HG03342 (cell line): Measurements from ENCODE around the gene FBL.
"Not testable (repeated sequence)": the region's sequence is repeated elsewhere in the genome, so short reads cannot be mapped to it uniquely, and the experiment has no call there.

Experiments used
- ATAC-seq: cut with Tn5 transposase; IDR thresholded peaks from one replicate; pipeline ENCODE4 v1.9.1; 2021; ENCODE audit warnings: mild to moderate bottlenecking, moderate library complexity; ENCODE audit not compliant: unreplicated experiment

Gene FBL

DNA sequence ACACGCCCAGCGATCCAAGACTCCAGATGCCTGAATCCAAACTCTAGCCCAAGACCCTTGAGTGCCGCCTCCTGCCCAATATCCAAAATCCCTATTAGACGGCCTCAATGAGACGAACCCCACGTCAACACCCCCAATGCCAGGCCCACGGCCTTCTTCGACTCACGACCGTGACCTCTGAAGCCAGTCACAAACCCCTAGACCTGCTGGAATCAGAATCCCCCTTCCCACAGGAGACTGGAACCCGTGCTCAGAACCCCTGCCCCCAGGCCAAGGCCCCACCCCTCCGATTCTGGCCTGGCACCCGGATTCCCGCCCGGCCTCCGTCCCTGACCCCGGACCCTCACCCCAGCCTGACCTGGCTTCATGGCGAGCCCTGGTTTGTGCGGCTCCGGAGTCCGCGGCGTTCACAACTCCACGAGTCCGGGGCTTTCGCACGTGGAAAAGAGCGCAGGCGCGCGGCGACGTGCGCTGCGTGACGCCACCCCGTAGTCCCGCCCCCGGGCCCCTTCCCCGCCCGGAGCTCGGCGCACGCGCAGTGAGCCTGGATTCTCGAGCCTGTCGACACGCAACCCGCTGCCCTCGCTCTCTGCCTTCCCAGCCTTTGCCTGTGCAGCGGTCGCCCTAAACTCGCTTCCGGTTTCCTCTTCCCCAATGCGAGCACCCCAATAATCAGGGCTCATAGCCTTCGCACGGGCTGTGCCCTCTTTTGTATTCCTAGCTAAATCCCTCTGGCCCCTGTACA, at the start of gene FBL:
Gene FBL (minus strand): TSS at position 447 of the 745 bp plus-strand sequence. CDS start 79 bp downstream, at position 368.
- ATAC-seq: peak; percentile 74

DNA sequence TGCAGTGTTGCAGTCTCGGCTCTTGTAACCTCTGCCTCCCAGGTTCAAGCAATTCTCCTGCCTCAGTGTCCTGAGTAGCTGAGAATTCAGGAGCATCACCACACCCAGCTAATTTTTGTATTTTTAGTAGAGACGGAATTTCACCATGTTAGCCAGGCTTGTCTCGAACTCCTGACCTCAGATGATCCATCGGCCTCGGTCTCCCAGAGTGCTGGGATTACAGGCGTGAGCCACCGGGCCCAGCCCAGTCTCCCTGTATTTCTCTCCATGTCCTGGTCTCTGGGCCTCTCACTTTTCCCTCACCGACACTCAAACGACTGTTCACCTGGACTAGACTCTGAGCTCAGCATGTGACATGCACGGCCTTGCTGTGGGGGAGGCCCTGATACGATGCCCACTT, 48.9 kb upstream of the FBL start:
- ATAC-seq: not testable (repeated sequence)

DNA sequence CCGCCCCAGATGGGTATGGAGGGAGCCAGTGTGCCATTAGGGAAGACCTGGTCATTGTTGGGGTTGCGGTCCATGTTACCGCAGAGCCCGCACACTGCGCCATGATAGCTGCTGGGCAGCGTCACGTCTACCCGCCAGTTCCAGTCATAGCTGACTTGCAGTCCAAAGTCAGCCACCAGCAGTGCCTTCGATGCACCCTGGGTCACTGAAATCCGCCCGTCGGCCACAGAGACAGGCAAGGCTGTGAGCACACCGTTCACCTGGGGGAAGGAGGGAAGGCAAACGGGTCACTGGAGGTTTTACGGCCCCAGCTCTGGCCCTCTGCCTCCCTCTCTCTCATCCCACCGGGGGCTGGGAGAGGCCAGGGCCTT, 48.0 kb upstream of the FBL start:
- not testable (repeated sequence) for ATAC-seq

DNA sequence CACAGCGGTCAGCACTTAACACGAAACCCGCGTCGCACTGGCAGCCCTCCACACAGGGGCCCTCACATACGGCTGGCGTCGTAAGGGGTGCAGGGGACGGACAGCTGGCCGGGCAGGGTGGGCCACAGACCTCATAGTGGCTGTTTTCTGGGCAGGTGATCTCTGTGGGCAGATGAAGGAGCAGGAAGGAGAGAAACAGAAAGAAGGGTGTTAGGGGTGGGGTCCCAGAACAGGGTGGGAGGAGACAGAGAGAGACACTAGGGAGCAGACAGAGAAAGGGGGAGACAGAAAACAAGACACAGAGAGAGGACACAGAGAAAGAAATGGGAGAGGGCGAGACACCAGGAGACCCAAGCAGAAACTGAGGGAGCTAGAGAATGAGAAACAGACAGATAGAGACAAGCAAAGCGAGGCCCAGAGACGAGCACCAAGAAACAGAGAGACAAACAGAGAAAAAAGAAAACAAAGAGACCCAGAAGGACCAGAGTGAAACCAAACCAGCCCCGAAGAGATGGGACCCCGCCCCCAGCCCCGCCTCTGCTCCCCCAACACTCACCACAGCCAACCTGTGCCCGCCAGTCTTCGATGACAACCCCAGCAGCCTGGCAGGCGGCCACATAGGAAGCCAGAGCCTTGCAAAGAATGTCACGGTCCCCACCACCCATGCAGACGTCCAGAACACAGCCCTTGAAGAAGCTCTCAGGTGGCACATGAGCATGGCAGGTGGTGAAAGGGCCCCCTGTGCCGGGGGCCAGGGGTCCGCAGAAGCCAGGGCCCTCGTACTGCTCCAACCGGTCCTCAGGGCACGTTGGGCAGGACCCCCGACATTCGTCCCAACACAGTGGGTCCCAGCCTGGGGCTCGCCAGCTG, 47.4 kb upstream of the FBL start:
- ATAC-seq: not testable (repeated sequence)

DNA sequence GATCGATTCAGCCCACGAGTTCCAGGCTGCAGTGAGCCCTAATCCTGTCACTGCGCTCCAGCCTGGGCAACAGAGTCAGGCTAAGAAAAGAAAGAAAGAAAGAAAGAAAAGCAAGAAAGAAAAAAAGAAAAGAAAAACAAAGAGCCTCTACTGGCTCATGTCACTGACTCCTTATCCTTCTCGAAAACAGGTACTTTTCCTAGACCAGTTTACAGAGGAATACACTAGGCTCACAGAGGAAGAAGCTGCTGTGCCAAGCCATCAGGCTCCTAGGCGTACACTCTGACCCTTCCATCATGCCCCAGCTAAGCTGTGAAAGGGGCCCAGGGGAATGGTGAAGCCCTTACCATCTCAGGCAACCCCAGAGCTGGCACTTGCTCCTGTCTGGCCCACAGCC, 46.3 kb upstream of the FBL start:
- ATAC-seq: not testable (repeated sequence)

DNA sequence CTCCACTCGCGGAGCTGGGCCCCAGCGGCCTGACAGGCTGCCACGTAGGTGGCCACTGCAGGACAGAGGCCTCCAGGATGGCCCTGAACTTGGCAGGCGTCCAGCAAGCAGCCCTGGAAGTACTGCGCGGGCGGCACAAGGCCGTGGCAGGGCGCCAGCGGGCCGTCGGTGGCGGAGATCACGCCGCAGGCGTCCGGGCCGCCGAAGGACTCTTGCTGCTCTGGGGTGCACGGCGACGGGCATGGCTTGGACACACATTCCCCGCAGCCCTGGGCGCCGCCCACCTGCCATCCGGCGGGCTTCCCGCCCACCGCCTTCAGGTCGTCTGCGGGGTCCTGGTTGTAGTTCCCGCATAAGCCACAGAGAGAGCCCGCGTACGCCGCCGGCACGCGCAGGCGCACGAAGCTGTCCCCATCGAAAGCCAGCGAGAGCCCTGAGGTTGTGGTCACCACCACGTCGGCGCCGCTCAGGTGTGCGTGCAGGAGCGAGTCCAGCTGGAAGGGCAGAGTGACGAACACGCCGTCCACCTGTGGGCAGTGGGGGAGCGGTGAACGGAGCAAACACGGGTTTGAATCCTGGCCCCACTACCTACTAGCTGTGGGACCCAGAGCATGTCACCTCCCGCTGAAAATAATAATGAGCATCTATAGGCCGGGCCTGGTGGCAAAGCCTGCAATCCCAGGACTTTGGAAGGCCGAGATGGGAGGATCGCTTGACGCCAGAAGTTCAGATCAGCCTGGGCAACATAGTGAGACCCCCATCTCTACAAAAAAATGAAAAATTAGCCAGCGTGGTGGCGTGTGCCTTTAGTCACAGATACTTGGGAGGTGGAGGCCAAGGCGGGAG, 45.7 kb upstream of the FBL start:
- ATAC-seq: not testable (repeated sequence)

DNA sequence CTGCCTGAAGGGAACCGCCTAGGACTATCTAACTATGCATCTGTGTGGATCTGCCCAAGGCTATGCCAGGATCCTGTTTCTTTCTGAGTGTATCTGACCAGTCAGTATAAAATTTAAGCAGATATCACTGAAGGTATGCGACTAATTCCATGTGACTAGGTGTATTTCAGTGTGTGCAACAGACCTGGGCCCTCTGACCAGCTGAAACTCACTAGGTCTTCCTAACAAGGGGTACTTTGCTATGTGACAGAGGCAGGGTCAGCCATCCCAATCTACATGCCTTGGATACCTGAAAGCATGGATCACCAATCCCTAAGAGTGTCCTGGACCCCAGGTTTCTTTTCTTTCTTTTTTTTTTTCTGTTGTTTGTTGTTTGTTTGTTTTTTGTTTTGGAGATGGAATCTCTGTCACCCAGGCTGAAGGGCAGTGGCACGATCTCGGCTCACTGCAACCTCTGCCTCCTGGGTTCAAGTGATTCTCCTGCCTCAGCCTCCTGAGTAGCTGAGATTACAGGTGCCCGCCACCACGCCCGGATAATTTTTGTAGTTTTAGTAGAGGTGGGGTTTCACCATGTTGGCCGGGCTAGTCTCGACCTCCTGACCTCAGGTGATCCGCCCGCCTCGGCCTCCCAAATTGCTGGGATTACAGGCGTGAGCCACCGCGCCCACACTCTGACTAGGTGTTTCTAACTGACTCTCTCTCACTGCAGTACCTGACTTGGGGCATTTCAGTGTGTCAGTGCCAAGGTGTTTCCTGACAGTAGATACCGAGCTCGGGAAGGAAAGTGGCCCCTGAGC, 44.8 kb upstream of the FBL start:
- ATAC-seq: no peak

DNA sequence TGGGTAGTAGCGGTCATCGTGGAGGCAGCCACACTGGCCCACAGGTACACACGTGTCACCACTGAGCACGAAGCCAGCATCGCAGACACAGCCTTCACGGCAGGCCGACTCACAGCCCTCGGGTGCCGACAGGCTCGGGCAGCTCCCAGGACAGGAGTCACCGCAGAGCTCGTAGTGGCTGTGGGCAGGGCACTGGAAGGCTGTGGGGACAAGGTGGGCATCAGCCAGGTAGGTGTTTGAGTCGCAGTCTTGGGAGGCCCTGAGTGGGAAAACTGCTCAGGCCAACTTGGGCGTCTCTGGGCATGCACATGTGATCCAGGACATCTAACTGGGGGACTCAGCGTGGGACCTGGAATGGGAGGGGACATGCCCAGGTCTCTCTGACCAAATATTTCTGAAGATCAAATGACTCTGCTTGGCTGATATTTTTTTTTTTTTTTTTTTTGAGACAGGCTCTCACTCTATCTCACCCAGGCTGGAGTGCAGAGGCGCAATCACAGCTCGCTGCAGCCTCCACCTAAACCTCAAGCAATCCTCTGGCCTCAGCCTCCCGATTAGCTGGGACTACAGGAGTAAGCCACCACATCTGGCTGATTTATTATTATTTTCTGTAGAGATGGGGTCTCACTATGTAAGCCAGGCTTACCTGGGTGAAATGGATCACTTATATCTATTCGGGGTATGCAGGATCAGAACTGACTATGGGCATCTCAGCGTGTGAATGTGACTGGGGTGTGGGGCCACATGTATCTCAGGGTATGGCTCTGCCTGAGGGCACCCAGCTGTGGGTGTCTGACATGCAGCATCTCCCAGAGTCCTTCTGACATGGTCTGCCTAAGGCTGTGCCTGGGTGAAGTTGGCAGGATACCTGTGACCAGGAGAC, 43.9 kb upstream of the FBL start:
- ATAC-seq: not testable (repeated sequence)

DNA sequence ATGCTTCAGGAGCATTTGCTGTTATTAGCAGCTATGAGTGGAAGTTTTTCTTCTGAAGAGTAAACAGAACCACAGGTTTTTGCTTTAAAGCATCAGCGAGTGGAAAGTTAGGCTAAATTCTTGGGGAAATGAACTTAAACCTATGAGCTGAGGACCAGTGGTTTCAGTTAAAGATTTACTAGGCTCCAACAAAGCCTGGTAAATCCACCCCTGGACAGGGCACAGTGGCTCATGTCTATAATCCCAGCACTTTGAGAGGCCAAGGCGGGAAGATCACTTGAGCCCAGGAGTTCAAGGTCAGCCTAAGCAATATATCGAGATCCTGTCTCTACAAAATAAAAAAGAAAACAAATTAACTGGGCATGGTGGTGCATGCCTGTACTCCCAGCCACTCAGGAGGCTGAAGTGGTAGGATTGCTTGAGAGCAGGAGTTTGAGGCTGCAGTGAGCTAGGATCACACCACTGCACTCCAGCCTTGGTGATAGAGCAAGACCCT, 41.3 kb upstream of the FBL start:
- ATAC-seq: not testable (repeated sequence)

DNA sequence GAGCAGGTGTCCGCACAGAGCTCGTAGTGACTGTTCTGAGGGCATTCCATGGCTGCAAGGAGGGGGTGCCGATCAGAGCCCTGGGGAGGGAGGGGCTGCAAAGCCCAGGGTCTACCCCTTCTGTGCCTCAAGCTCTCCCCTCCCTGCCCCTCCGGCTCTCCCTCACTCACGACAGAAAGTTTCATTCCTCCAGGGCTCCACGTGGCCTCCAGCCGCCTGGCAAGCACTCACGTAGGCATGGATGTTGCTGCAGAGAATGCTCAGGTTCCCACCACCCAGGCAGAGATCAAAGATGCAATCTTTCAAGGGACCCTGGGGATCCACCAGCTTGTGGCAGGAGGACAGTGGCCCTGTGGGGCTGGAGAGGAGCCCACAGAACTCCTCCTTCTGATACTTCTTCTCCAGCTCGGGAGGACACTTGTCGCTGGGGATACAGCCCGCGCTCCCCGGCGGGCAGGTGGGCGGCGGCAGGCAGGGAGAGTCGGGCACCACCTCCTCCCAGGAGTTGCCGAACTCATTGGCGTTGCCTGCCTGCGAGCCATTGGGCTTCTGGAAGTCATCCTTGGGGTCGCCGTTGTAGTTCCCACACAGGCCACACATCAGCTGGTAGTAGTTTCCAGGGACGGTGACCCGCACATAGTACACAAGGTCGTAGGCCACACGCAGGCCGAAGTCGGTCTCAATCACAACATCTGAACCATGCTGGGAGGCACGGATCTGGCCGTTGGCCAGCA, 39.8 kb upstream of the FBL start:
- ATAC-seq: not testable (repeated sequence)

DNA sequence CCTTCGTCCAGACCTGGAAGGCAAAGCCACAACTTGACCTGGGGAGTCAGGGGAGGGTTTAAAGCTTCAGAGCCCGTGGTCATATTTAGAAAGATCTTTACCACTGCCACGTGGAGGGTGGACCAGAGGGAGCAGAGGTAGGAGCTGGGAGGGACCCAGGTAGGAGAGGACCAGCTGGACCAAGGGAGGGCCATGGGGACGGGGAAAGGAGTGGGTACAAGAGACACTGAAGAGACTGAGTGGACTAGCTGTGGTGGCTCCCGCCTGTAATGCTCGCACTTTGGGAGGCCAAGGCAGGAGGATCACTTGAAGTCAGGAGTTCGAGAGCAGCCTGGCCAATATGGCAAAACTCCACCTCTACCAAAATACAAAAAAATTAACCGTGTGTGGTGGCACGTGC, 38.5 kb upstream of the FBL start:
- not testable (repeated sequence) for ATAC-seq

DNA sequence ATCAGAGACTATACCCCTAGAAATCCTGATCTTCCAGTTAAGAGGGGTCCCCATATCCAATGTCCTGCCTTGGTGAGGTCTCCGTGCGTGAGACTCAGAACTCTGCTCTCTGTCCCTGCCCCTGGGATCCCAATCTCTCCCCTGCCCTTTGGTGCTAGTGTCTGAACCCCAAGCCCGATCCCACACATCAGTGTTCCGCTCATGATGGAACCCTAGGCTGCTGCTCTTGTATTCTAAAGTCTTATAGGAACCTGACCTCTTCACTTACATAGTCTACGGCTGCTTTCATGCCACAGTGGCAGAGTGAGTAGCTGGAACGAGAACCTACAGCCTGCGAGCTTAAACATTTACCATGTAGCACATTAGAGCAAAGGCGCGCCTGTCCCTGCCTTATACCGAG, 36.5 kb upstream of the FBL start:
- not testable (repeated sequence) for ATAC-seq

DNA sequence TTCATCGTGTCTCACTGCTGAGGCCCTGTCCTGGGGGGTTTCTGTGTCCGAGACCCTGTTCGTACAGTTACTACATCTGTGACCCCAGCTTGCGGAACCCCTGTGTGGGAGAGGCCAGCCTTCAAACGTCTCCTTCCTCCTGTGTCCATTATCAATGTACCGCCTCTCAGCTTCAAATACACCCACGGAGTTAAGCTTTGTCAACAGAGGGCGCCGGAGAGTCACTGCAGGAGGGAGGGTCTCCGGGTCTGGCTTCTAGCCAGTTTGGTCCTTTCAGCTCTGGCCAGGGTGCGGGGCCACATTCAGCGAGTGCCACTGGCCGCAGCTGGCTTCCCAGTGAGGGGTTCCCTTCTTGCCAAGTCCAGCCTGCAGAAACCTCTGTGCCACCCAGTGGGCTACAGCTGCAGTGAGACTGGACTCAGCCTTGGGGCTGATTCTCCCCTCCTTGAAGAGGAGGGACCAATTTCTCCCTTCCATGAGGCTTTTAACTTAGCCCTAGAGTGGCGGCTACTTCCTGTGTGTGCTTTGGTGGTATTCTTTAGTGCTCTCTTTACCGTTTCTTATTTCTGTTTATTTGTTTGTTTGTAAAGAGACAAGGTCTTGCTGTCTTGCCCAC, 35.4 kb upstream of the FBL start:
- peak; percentile 48 for ATAC-seq

DNA sequence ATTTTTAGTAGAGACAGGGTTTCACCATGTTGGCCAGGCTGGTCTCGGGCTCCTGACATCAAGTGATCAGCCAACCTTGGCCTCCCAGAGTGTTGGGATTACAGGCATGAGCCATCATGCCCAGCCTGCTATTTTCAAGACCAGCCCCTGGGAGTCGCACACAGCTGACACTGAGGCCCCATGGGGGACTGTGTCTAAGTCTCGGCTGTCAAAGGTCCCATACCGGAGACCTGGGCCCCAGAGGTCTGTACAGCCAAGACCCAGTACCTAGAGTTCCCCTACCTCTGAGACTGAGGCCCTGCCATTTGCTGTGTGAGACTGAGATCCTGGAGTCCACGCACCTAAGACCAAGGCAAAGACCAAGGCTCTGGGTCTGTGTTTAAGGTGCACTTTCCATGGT, 34.1 kb upstream of the FBL start:
- not testable (repeated sequence) for ATAC-seq

DNA sequence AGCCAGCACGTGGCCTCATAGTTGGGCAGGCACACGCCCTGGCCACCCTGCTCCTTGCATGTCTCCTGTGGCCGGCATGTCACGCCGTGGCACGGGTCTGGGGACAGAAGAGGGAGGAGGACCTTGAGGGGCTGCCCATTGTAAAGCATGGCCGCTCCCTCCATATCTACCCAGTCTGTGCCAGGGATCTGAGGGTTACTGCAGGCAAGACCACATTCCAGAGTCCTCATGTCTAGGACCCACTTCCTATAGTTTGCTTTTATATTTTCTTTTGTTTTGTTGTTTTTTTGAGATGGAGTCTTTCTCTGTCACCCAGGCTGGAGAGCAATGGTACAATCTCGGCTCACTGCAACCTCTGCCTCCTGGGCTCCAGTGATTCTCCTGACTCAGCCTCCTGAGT, 33.6 kb upstream of the FBL start:
- ATAC-seq: not testable (repeated sequence)

DNA sequence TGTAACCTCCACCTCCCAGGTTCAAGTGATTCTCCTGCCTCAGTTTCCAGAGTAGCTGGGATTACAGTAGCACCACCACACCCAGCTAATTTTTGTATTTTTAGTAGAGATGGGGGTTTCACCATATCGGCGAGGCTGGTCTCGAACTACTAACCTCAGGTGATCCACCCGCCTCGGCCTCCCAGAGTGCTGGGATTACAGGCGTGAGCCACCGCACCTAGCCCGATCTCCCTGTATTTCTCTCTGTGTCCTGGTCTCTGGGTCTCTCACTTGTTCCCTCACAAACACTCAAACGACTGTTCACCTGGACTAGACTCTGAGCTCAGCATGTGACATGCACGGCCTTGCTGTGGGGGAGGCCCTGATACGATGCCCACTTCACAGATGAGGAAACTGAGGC, 32.7 kb upstream of the FBL start:
- not testable (repeated sequence) for ATAC-seq

DNA sequence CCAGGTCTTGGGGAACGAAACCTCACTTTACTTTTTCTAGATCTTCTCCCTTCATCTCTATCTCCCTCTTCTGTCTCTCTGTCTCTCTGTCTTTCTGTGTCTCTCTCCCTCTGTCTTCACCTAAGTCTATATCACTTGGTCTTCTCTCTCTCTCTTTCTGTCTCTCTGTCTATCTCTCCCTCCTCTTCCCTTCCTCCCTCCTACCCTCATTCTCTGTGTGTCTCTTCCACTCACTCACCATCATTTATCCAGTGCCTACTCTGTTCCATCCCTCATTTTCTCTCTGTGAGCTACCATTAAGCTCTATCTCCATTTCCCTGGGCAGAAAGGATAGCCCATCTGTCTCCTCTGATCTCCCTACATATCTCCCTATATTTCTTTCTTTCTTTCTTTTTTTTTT, 32.2 kb upstream of the FBL start:
- ATAC-seq: no peak

DNA sequence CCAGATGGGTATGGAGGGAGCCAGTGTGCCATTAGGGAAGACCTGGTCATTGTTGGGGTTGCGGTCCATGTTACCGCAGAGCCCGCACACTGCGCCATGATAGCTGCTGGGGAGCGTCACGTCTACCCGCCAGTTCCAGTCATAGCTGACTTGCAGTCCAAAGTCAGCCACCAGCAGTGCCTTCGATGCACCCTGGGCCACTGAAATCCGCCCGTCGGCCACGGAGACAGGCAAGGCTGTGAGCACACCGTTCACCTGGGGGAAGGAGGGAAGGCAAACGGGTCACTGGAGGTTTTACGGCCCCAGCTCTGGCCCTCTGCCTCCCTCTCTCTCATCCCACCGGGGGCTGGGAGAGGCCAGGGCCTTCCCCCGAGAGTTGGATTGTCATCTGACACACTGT, 31.8 kb upstream of the FBL start:
- not testable (repeated sequence) for ATAC-seq
